GM21390 (cell line): ENCODE measurements around the gene CACNA2D3.

ENCODE experiments used
- ATAC-seq: cut with Tn5 transposase; IDR thresholded peaks from one replicate; pipeline ENCODE4 v1.9.1; 2021; ENCODE audit not compliant: unreplicated experiment

The CACNA2D3 gene

DNA sequence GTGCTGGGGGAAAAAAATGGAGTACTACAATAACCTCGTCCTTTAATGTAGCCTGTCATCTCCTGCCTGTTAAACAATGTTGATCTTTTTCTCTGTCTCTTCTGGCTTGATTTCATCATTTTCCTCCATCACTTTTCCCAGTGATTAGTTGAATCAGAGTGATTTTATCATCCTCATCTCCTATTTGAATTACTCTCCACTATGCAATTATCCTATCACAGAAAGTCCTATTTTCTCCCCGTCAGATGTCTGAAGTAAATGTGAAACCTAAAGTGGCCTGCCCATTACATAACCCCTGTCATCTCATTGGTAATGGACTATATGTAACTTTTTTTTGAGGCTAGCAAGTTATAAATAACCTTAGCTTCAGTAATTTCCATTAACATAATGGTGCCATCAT is 201.8 kb downstream of the CACNA2D3 start:
- ATAC-seq, result no peak

GRCh38 chr3:54326951-54327350 is 204.6 kb downstream of the CACNA2D3 start:
- no peak for ATAC-seq

DNA sequence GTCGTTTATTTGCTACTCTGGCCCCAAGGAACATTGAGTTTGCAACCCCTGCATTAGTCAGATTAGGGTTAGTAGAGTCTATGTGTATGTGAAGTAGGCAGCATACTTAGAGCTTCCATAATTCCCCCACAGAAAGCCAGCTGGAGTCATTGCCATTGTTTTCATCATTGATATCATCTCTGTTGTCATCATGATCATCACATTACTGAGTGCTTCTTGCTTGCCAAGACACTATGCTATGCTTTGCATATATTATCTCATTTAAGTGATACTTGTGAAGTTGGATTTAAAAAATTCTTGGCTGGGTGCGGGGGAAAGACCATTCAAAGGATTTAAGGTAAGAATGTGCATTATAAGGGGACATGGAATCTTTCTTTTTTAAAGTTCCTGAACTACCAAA is 209.0 kb downstream of the CACNA2D3 start:
- ATAC-seq, result no peak

DNA sequence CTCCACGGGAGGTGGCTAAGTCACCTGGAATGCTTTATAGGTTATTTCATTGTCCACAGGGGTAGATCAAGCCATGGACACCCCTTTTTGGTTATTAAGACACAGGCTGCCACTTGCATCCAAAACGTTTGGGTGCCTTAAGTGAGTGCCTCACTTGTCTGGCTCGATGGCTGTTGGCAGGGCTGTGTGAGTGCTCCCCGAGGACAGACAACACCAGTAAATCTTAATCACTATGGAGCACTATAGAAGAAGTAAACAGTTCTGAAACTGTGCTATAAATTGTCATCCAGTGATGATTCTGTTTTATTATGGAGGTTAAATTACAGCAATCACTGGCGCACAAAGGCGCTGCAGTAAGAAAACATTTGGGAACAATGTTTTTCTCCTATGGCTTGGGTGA is 215.5 kb downstream of the CACNA2D3 start:
- ATAC-seq, result no peak

DNA sequence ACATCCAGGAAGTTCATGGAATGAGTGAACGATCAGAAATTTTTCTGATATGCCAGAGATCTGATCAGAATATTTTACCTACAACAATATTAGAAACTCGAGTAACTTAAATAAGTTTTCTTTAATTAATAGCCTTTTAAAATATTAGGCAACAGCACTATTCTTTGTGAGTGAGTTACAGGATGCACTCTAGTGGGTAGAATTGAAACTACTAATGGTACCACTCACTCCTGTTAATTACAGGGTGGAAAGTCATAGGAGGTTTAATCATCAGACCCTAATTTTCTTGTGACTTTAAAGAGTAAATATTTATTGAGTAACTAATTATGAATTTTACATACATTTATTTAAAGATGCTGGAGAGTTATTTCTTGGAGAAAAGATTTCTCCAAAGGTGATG is 217.3 kb downstream of the CACNA2D3 start:
- no peak for ATAC-seq

DNA sequence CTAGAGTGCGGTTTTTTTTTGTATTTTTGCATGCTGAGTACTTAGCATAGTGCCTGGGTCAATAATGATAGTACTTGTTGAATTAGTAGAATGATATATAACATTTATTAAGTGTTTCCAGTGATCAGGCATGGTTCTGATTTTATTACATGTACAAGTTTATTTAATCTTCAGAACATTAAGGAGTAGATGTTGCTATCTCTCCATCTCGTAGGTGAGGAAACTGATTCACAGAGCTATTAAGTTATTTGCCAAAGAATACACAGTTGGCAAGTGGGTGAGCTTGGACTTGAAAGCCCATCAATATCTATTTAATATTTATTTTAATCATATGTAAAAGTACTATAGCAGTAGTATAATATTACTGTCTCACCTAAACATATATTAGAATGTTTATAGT is 219.5 kb downstream of the CACNA2D3 start:
- ATAC-seq, result no peak

DNA sequence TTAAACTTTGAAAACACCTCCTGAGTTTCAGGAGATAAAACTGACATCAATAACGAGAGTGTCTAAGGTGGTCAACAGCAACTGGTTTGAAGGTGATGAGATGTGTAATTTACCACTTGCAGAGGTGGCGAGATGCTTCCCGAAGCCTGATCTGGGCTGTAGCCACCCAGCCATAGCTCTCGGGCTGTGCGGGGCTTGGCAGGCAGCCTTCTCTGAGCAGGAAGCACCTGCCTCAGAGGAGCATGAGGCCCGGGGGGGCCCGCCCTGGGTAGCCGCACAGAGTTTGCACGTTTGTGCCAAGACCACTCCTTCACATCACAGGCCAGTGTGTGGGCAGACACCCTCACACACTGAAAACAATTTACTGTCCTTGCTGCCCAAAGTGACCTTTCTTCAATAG is 220.3 kb downstream of the CACNA2D3 start:
- no peak for ATAC-seq

DNA sequence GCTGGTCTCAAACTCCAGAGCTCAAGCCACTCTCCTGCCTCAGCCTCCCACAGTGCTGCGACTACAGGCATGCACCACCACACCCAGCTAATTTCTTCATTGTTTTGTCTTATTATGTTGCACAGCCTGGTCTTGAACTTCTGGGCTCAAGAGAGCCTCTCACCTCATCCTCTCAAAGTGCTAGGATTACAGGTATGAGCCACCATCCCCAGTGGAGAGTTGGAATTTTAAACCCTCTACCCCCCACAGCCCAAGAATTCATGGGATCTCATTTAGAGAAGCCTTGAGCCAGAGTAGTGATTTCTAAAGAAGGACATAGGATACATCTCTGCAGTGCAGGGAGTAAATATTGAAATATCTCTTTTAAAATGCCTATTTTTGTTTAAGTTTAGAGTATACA is 221.1 kb downstream of the CACNA2D3 start:
- no peak for ATAC-seq

DNA sequence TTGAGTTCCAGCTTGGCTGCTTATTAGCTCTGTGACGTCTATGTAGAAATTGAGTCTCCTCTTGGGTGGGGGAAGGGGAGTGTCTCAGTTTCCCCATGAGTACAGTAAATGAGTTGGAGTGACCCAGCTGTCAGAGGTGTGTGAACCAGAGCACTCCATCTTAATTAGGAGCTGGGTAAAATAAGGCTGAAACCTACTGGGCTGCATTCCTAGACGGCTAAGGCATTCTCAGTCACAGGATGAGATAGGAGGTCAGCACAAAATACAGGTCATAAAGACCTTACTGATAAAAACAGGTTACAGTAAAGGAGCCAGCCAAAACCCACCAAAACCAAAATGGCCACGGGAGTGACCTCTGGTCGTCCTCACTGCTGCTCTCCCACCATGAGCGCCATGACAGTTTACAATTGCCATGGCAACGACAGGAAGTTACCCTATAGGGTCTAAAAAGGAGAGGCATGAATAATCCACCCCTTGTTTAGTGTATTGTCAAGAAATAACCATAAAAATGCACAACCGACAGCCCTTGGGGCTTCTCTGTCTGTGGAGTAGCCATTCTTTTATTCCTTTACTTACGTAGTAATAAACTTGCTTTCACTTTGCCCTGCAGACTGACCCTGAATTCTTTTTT is 222.4 kb downstream of the CACNA2D3 start:
- no peak for ATAC-seq

GRCh38 chr3:54345847-54346375 is 223.6 kb downstream of the CACNA2D3 start:
- ATAC-seq, result no peak

GRCh38 chr3:54347060-54347459 is 224.7 kb downstream of the CACNA2D3 start:
- no peak for ATAC-seq

DNA sequence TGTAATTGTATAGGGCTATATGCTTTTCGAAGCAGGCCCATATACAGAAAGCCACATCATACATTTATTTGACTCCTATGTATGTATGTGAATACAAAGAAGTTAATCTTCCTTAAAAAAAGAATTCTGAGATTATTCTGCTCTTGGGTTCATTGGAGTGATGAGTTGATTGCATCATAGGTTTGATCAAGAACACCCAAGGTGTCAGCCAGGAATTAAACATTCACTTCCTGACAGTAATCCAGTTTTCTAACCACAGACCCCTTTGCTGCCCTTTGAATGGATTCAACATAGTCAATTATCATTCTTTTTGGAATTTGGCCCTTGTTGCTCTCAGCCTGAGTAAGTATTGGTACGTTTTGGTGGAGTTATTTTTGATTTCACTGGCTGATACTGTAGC is 225.6 kb downstream of the CACNA2D3 start:
- ATAC-seq, result no peak

DNA sequence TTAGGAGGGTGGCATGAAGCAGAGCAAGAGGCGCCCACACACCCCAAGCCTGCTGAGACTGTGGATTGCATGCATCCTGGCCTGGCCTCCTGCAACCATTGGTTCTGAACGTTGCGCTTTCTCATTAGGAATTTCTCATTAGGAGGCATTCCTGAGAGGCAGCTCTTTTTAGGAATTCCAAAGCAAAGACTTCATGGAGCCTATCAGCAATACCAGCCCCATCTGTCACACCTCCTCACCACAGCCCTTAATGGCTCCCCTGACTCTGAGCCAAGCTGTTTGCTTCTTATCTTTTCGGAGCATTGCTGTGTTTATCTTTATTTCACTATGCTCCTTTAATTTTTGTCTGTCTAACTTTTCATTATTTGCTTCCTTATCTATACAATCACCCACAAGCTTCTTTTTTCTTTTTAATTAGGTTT is 226.9 kb downstream of the CACNA2D3 start:
- no peak for ATAC-seq

DNA sequence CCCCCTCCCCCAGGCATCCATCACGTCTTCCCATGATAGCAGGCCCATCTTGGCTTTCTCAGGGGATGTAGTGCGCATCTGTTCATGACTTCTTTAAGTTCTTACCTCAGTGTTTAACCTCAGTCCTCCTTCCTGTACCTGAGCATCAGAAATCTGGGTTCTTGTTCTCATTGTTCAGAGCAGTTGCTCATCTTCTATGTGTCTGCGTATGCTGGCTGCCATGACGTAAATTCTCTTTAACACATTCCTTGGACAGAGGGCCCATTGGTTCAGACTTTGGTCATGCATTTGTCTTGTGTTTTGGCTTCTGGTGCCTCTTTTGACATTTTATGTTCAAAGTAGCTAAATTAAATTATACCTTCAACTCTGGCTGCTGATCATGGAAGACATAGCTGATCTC is 227.3 kb downstream of the CACNA2D3 start:
- ATAC-seq, result no peak

- ATAC-seq, result no peak
Measured at GRCh38 chr3:54353546-54353945, 231.2 kb downstream of the CACNA2D3 start.

GRCh38 chr3:54353946-54354345 is 231.6 kb downstream of the CACNA2D3 start:
- ATAC-seq, result no peak

- ATAC-seq, result no peak
Measured at GRCh38 chr3:54355800-54356199, 233.4 kb downstream of the CACNA2D3 start.

GRCh38 chr3:54356261-54357045 is 234.1 kb downstream of the CACNA2D3 start:
- no peak for ATAC-seq

DNA sequence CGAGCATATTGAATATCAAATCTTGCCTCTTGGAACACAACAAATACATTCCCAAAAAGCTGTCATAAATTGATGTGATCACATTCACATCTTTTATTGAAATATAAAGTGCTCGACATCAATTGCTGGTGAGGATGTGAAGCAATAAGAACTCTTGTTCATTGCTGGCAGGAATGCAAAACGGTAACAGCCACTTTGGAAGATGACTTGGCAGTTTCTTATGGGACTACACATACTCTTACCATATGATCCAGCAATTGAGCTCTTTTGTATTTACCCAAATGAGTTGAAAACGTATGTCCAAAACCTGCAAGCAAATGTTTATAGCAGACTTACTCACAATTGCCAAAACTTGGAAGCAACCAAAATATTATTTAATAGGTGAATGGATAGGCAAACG is 234.9 kb downstream of the CACNA2D3 start:
- no peak for ATAC-seq

GRCh38 chr3:54358316-54358715 is 236.0 kb downstream of the CACNA2D3 start:
- ATAC-seq, result no peak

- no peak for ATAC-seq
Measured at GRCh38 chr3:54358969-54359694, 236.8 kb downstream of the CACNA2D3 start.

- ATAC-seq, result no peak
Measured at GRCh38 chr3:54360320-54360719, 238.0 kb downstream of the CACNA2D3 start.
